ENCODE measurements around the gene JCAD. TPM values are rescaled to one million over a fixed set of nuclear protein-coding genes. Genes with fewer than 3 reads are reported as not detected.

JCAD gene
- total and polyA plus RNA-seq, 9 of the 15 experiments (the other 6 are each of a cell fraction or from before 2014, with no cell fraction given): not detected

GRCh38 chr10:30070001-30070685 is 10.8 kb upstream of the JCAD start (continued):
- no peak for TF ChIP-seq ZBTB49 (CRISPR knock-in tag; IDR thresholded peaks at IDR 0.05; ENCODE audit: borderline replicate concordance)
- TF ChIP-seq ZNF175 (CRISPR knock-in tag; IDR thresholded peaks at IDR 0.05; ENCODE audit: low read depth): no peak
- TF ChIP-seq NFRKB (IDR thresholded peaks at IDR 0.05; ENCODE audit: low read depth): no peak
- no peak for TF ChIP-seq BHLHE40 (IDR thresholded peaks at IDR 0.05; ENCODE audit: low read length)
- TF ChIP-seq ZKSCAN3 (CRISPR knock-in tag; IDR thresholded peaks at IDR 0.05): no peak
- TF ChIP-seq LCOR (CRISPR knock-in tag; IDR thresholded peaks at IDR 0.05): no peak
- TF ChIP-seq NR4A1 (CRISPR knock-in tag; IDR thresholded peaks at IDR 0.05): no peak
- TF ChIP-seq NR4A1 (tag; IDR thresholded peaks at IDR 0.05): 0 out of 2 replicates have a peak, but pooled peaks have one; percentile 28
- no peak for TF ChIP-seq SFPQ (IDR thresholded peaks at IDR 0.05; ENCODE audit: low read depth, low read length)
- no peak for TF ChIP-seq KDM5B (IDR thresholded peaks at IDR 0.05; ENCODE audit: insufficient replicate concordance, low read depth, low read length)
- TF ChIP-seq ZNF561 (CRISPR knock-in tag; conservative IDR thresholded peaks at IDR 0.05): no peak
- TF ChIP-seq ZNF12 (CRISPR knock-in tag; IDR thresholded peaks at IDR 0.05): no peak
- TF ChIP-seq ZNF133 (CRISPR knock-in tag; IDR thresholded peaks at IDR 0.05): no peak
- no peak for TF ChIP-seq SAFB2 (IDR thresholded peaks at IDR 0.05; ENCODE audit: borderline replicate concordance, low read depth, low read length, severe bottlenecking)
- no peak for TF ChIP-seq EGR1 (conservative IDR thresholded peaks at IDR 0.05)
- TF ChIP-seq ZZZ3 (IDR thresholded peaks at IDR 0.05): no peak
- peak; percentile 69 for TF ChIP-seq HMGN3 (IDR thresholded peaks at IDR 0.05; ENCODE audit: borderline replicate concordance, extremely low read depth, insufficient read length, low read depth, low read length)
- TF ChIP-seq ZNF444 (CRISPR knock-in tag; IDR thresholded peaks at IDR 0.05): no peak
- TF ChIP-seq NFIX (CRISPR knock-in tag; IDR thresholded peaks at IDR 0.05; ENCODE audit: low read depth): no peak
- TF ChIP-seq ZNF696 (CRISPR knock-in tag; conservative IDR thresholded peaks at IDR 0.05): no peak
- no peak for TF ChIP-seq CEBPZ (IDR thresholded peaks at IDR 0.05; ENCODE audit: borderline replicate concordance, low read depth, low read length)
- TF ChIP-seq SP1 (CRISPR knock-in tag; IDR thresholded peaks at IDR 0.05): no peak

Measured in K562 (cell line).